Loucy (cell line): ENCODE measurements around the gene KIF1B.

Source experiments
- EZH2phosphoT487 ChIP-seq: fragments of 200-600 bp; IDR thresholded peaks from 2 replicates; pipeline ENCODE4 v1.6.1; 2018; ENCODE audit warnings: antibody characterized with exemption, mild to moderate bottlenecking, moderate library complexity, borderline replicate concordance
- TF ChIP-seq, protein P1 (sequence below): fragments of 200-600 bp; sonication (generic); conservative IDR thresholded peaks from 2 replicates; pipeline ENCODE4 v1.5.1; 2014; ENCODE audit warnings: mild to moderate bottlenecking, antibody characterized with exemption, low read length

GRCh38 chr1:10181154-10181553 is 29.2 kb upstream of the KIF1B start:
- TF ChIP-seq, protein P1, sequence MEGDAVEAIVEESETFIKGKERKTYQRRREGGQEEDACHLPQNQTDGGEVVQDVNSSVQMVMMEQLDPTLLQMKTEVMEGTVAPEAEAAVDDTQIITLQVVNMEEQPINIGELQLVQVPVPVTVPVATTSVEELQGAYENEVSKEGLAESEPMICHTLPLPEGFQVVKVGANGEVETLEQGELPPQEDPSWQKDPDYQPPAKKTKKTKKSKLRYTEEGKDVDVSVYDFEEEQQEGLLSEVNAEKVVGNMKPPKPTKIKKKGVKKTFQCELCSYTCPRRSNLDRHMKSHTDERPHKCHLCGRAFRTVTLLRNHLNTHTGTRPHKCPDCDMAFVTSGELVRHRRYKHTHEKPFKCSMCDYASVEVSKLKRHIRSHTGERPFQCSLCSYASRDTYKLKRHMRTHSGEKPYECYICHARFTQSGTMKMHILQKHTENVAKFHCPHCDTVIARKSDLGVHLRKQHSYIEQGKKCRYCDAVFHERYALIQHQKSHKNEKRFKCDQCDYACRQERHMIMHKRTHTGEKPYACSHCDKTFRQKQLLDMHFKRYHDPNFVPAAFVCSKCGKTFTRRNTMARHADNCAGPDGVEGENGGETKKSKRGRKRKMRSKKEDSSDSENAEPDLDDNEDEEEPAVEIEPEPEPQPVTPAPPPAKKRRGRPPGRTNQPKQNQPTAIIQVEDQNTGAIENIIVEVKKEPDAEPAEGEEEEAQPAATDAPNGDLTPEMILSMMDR: no peak
- TF ChIP-seq EZH2phosphoT487: no peak
